Activated T-helper 9 cell treated with anti-CD3 and anti-CD28 coated beads, Interleukin-2, amount 50 U/mL, for 16 hours (primary cell): ENCODE results near the gene RAB27B.
"Not testable (repeated sequence)": the region's sequence is repeated elsewhere in the genome, so short reads cannot be mapped to it uniquely, and the experiment has no call there.

Experiments
- DNase-seq: peaks from one replicate; pipeline ENCODE4 v3.0.0-alpha.2; 2020; ENCODE audit warnings: low read depth

Gene RAB27B

DNA sequence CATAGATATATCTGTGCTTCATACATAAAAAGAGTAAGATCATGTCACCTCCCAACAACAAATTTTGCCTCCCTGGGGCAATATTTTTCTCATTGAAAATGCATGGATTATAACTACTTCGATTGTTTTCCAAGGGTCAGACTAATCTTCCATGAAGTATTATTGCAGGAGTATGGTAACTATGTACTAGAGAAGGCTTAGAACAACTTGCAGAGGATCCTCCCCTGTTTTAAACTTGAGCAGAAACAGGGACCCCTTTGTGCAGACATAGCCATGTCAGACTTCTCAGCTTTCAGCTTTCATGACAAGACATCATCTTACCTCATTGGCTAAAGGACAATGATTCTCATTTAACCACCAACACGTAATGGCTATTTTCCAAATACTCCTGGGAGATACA, 13.2 kb upstream of the RAB27B start:
- no peak for DNase-seq

- DNase-seq: not testable (repeated sequence)
Observed at GRCh38 chr18:54820785-54821275, 7.4 kb upstream of the RAB27B start.

- DNase-seq: no peak
Observed at GRCh38 chr18:54822872-54823845, 5.1 kb upstream of the RAB27B start.

DNA sequence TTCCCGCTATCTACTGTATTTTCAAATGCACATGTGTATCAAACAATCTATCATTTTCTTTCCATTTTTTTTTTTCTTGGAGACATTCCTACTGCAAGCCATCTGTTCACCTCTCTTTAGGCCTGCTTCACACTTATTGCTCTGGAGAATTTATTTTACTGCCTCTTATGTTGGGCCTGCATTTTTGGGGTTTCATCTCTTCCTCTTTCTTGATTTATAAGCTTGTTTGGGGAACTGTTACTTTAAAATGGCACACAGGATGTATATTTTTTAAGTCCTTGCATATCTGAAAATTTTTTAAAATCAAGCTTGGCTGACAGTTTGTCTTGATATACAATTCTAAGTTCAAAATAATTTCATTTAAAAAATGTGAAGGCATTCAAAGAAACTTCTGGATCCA, 3.5 kb upstream of the RAB27B start:
- DNase-seq: no peak

GRCh38 chr18:54825601-54826344, 2.5 kb upstream of the RAB27B start:
- no peak for DNase-seq

DNA sequence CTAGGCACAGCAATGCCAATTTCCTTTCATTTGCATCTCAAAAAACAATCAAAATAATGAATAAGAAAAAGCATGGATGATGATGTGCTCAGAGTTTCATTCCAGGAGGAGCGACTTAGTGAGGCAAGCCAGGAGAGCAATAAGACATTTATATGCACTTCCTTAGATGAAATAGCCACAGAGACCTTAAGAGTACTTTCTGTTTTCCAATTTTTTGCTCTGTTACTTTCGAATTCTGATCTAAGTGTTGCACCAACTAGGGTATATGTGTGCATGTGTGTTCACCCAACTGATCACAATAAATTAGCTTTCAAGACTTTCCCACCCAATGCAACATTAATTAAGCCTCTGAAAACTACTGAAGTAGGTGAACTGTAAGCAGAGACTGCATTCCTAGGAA, 709 bp downstream of the RAB27B start:
- no peak for DNase-seq

- no peak for DNase-seq
Observed at GRCh38 chr18:54829856-54830255, 1.6 kb downstream of the RAB27B start.

DNA sequence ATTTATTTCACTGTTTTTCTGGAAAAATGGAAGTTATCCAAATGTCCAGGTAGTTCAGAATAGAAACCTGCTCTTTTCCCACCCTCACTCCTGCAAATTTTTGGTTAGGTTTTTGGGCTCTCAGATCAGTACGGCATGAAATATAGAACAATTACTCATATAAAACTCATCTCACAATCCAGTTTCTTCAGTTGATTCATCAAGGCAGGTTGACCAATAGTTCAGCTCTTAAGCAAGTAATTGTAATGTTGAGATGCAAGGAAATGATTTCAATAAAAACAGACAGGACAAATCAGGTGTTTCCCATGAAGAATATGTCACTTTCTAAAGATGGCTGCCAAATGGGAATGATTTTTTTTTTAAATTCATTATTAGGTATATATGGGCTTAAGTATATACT, 2.0 kb downstream of the RAB27B start:
- DNase-seq: no peak

DNA sequence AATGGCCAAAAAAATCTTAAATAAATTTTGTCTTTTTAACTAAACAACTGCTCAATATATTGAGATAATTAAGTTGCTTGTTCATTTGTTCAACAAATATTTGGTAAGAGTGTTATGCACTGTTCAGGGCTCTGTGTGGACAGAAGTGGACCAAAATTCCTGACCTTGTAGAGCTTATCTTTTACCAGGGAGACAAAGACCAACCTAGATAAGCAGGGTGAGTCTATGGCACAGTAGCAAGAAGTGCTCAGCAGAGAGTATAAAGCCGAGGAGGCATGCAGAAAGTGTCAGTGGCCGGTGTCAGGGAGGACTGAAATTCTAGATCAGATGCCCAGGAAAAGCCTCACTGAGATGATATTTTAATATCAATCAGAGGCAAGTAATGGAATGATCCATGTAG, 2.6 kb downstream of the RAB27B start:
- DNase-seq: no peak

DNA sequence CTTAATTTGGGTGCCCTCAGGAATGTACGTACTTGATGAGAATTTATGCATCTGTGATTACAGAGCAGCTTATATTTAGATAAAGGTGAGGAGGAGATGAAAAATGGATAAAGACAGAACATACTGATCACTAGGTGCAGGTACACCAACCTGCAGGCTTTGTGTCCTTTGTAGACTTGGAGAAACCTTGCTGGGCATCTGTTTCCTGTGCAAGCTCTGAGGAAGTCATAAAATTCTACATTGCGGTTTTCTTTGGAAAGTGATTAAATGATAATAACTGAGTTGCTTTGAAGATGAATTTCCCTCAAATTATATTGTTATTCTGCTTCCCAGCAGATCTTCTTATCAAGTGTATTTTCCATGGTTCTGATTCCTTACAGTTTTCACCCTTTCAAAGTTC, 7.7 kb downstream of the RAB27B start:
- DNase-seq: no peak

- DNase-seq: no peak
Observed at GRCh38 chr18:54843314-54843713, 15.0 kb downstream of the RAB27B start.

- DNase-seq: no peak
Observed at GRCh38 chr18:54845787-54846186, 17.5 kb downstream of the RAB27B start.

DNA sequence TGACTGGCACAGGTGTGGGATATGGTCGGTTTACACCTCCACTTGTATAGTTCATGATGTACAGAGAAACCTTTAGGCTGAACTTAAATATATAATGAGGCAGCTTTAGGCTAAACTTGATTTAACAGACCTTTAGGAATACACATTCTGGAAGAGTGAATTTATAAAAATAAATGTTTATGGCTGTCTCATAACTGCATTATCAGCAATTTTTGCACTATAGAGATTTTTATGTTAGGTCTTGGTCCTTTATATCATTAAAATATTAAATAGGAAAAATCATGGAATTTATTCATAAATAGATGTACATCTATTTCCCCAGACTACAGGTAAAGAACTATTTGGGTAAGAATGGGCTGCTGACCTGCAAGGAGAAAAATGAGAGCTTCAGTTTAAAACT, 19.8 kb downstream of the RAB27B start:
- DNase-seq: no peak

DNA sequence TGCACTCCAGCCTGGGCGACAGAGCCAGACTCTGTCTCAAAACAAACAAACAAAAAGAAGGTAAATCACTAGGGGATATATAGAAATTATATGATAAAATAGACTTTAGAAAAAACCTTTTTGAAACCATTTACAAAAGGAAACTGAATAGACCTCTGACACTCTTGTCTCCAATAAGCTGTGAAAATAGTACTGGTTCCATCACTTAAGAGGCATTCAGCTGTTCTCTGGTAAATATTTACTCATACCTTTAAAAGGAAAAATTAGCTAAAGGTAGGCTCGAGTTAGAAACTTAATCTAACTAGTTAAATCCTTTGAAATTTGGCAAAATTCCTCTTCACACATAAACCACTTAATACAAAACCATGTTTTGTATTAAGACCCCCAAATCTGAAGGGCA, 21.4 kb downstream of the RAB27B start:
- no peak for DNase-seq

GRCh38 chr18:54850598-54850997, 22.3 kb downstream of the RAB27B start:
- DNase-seq: no peak

GRCh38 chr18:54852780-54853675, 24.8 kb downstream of the RAB27B start:
- no peak for DNase-seq

GRCh38 chr18:54855050-54855449, 26.8 kb downstream of the RAB27B start:
- DNase-seq: not testable (repeated sequence)

DNA sequence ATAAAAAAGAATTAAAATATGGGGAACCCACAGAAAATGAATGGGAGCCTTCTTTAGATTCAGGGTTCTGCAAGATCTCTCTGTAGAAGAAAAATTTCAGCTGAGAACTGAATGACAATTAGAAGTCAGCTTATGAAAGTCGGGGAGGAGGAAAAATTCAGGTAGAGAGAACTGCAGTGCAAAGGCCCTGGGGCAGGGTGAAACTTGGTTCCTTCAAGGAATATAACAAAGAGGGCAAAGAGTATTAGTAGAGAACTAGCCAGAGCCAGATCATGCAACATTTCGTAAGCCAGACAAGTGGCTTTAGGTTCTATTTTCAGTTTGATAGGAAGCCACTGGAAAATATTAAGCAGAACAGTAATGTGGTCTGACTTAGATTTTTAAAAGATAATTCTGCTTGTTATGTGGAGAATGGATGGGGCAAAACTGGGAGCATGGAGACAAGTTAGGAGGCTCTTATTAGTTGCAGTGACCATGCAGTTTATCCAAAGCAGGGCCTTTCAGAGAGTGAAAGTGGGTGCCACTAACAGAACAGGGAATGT, 27.9 kb downstream of the RAB27B start:
- DNase-seq: no peak

- no peak for DNase-seq
Observed at GRCh38 chr18:54857499-54857898, 29.2 kb downstream of the RAB27B start.

DNA sequence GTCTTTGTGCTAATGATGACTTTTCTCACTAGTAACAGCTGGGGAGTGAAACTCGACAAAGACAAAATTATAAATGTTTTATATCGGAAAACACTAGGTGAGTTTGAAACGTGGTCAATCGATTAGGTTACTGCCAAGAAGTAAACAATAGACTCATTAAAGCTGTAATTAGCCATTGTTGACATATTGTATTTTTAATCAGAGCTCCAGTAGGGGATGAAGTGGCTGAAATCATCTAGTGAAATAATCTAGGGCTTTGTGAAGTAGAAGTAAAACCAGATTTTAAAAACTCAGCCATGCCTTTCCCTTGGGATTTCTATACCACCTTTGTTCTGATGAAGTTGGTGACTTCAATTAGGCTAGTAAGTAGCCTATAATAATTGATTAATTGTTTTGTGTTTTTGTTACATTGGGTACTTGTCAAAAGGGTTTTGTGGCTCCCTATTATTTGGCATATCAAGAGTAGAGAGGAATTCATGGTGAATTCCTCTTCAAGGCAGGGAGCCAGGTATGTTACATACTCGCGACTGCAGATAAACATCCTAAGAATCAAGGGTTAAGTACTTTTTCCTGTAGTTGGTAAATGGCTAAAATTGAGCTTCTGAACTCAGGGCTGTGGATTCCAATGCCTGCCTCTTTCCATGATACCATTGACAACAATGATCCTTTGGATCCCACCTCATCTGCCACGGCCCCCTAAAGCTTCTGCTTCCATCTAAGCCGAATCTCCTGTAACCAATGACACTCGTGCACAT, 31.6 kb downstream of the RAB27B start:
- DNase-seq: no peak

- DNase-seq: no peak
Observed at GRCh38 chr18:54860941-54861340, 32.7 kb downstream of the RAB27B start.
